Transverse colon (tissue), 4 donors: Measurements from ENCODE around the gene ACP2.

Experiments used
- EP300 ChIP-seq: sonication (generic); formaldehyde crosslinking; IDR thresholded peaks from one replicate; pipeline ENCODE4 v1.6.1; 2017; ENCODE audit warnings: antibody characterized with exemption, low read depth
- POLR2A ChIP-seq: fragments of 450-650 bp; IDR thresholded peaks from one replicate; pipeline ENCODE4 v1.6.1; 2016; ENCODE audit warnings: antibody characterized with exemption, mild to moderate bottlenecking, moderate library complexity
- POLR2AphosphoS5 ChIP-seq, 3 donors: sonication (generic); formaldehyde crosslinking; IDR thresholded peaks; one replicate each; pipeline ENCODE4 v1.6.1; 2016; ENCODE audit warnings: antibody characterized with exemption in 3 of 3
- TF ChIP-seq, protein P1 (sequence below), 5 experiments: fragments of 200-600 bp in 3 of 5; fragments of 450-650 bp in 2 of 5; sonication (generic) in 3 of 5; IDR thresholded peaks; 1 replicate in 2 of 5; 2 replicates in 3 of 5; pipeline ENCODE4 v1.5.1; 2016 to 2017; ENCODE audit warnings: antibody characterized with exemption in 5 of 5, inconsistent platforms in 3 of 5, mild to moderate bottlenecking in 2 of 5, moderate library complexity in 1 of 5

DNA sequence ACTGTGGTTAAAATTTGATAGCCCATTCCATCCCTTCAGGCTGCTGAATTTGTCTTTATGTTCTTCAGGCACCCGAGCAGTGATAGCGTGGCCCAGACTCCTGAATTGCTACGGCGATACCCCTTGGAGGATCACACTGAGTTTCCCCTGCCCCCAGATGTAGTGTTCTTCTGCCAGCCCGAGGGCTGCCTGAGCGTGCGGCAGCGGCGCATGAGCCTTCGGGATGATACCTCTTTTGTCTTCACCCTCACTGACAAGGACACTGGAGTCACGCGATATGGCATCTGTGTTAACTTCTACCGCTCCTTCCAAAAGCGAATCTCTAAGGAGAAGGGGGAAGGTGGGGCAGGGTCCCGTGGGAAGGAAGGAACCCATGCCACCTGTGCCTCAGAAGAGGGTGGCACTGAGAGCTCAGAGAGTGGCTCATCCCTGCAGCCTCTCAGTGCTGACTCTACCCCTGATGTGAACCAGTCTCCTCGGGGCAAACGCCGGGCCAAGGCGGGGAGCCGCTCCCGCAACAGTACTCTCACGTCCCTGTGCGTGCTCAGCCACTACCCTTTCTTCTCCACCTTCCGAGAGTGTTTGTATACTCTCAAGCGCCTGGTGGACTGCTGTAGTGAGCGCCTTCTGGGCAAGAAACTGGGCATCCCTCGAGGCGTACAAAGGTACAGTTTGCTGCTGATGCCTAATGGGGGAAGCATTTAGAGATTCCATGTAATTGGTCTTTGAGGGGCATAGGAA is 26.1 kb upstream of the ACP2 start:
- TF ChIP-seq, protein P1, sequence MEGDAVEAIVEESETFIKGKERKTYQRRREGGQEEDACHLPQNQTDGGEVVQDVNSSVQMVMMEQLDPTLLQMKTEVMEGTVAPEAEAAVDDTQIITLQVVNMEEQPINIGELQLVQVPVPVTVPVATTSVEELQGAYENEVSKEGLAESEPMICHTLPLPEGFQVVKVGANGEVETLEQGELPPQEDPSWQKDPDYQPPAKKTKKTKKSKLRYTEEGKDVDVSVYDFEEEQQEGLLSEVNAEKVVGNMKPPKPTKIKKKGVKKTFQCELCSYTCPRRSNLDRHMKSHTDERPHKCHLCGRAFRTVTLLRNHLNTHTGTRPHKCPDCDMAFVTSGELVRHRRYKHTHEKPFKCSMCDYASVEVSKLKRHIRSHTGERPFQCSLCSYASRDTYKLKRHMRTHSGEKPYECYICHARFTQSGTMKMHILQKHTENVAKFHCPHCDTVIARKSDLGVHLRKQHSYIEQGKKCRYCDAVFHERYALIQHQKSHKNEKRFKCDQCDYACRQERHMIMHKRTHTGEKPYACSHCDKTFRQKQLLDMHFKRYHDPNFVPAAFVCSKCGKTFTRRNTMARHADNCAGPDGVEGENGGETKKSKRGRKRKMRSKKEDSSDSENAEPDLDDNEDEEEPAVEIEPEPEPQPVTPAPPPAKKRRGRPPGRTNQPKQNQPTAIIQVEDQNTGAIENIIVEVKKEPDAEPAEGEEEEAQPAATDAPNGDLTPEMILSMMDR (IDR thresholded peaks at IDR 0.05), result no peak
- TF ChIP-seq POLR2A (no peak), EP300 (no peak), POLR2AphosphoS5 (IDR thresholded peaks at IDR 0.05) (no peak)
